IPS-20b (cell line): ENCODE results near the gene STRN3.

Experiments
- H3K27ac ChIP-seq: one replicate; pipeline ENCODE4 v1.5.1; 2013; ENCODE audit warnings: low read length
- H3K27me3 ChIP-seq: 2 replicates; pipeline ENCODE4 v1.6.1; 2013; ENCODE audit warnings: mild to moderate bottlenecking, low read length, inconsistent platforms; ENCODE audit not compliant: insufficient read depth
- H3K36me3 ChIP-seq: 2 replicates; pipeline ENCODE4 v1.6.1; 2013; ENCODE audit warnings: low read depth, mild to moderate bottlenecking, inconsistent platforms, low read length, moderate library complexity; ENCODE audit not compliant: insufficient read depth
- H3K4me1 ChIP-seq: 2 replicates; pipeline ENCODE4 v1.6.1; 2013; ENCODE audit warnings: mild to moderate bottlenecking, control low read depth, inconsistent platforms, low read length, moderate library complexity; ENCODE audit not compliant: insufficient read depth
- H3K4me3 ChIP-seq: 2 replicates; pipeline ENCODE4 v1.5.1; 2013; ENCODE audit warnings: mild to moderate bottlenecking, low read length, inconsistent platforms
- H3K9ac ChIP-seq: 2 replicates; pipeline ENCODE4 v1.6.1; 2013; ENCODE audit warnings: low read depth, mild to moderate bottlenecking, inconsistent platforms, low read length, moderate library complexity
- H3K9me3 ChIP-seq: 2 replicates; pipeline ENCODE4 v1.6.1; 2013; ENCODE audit warnings: mild to moderate bottlenecking, low read depth, low read length, inconsistent platforms; ENCODE audit not compliant: insufficient read depth

The STRN3 gene

GRCh38 chr14:30849354-30849753 lies 176.8 kb downstream of the STRN3 start:
- H3K4me3 ChIP-seq, result no peak overlapping the region
- no peak overlapping the region for H3K27ac ChIP-seq
- H3K9ac ChIP-seq, result no peak overlapping the region

GRCh38 chr14:30848449-30849240 lies 177.5 kb downstream of the STRN3 start:
- Histone ChIP-seq H3K27me3 (no peaks in the 10 kb centered on the region), H3K9ac (no peak overlapping the region), H3K4me1 (no peaks in the 10 kb centered on the region), H3K27ac (no peak overlapping the region), H3K9me3 (no peaks in the 10 kb centered on the region), H3K36me3 (no peaks in the 10 kb centered on the region), H3K4me3 (no peak overlapping the region)

More at GRCh38 chr14:30849354-30849753, 176.8 kb downstream of the STRN3 start:
- H3K9me3 ChIP-seq, result no peaks in the 10 kb centered on the region
- no peaks in the 10 kb centered on the region for H3K36me3 ChIP-seq
- H3K27me3 ChIP-seq, result no peaks in the 10 kb centered on the region
- H3K4me1 ChIP-seq, result no peaks in the 10 kb centered on the region
